Ramos (cell line): ENCODE data around the gene IP6K3.

Source experiments
- in situ Hi-C: fragments of 300-500 bp; cut with MboI; formaldehyde crosslinking; loops from one replicate; pipeline ENCODE4 v1.14.3; 2022; ENCODE audit warnings: low sequenced_read_pairs; ENCODE audit not compliant: unreplicated experiment

IP6K3 gene

DNA sequence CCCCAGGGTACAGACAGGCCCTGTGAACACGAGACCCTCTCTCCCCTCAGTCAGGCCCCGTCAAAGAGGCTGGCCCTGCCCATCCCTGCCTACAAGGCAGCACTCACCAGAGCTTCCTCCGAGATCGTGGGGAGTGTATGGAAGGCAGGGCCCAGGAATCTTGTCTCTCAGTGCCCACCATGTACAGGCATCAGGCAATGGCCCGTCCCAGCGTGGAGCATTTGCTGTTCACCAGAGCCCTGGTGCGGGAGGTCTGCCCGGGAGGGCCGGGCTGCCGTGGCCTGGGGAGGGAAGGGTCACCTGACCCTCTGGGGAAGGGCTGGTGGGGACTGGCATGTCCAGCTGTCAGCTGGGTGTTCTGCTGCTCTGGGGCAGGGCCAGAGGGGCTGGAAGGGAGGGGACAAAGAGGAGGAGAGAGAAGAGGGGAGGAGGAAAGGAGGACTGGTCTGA is at the start of gene IP6K3:
Gene IP6K3 (minus strand): TSS at position 255 of the 450 bp plus-strand sequence. CDS start 11,429 bp downstream, outside the sequence.
- in situ Hi-C loops, result no loop called here

DNA sequence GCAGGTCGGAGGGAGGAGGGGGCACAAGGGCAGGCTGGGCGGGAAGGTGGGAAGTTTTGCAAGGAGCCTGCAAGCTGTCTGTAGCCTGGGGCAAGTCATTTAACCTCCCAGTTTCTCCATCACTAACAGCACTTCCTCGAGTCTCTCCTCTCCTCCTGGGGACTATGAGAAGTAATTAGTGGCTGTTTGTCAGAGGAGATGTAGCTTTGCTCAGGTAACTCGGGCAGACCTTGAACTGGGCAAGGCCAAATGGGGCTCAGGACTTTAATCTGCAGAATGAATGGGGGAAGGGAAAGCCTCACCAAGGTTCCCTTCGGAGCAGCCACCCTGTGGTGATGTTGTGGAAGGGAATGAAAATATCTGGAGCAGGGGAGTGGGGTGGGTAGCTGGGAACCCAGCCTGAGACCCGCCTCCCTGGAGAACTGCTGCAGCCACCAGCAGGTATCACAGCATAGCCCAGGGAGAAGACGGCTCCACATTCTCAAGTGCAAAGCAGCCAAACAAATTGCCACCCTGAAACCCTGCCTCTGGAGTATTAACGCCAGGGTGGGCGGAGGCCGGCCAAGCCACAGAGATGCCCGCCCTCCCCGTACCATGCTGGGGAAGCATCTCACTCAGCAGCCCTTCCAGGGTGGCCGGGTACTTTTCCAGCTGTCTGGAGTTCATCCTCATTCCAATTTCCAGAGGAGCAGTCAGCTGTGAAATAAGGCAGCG is 48.4 kb upstream of the IP6K3 start:
- in situ Hi-C loops, result no loop called here

GRCh38 chr6:33792981-33793380 is 46.3 kb upstream of the IP6K3 start:
- in situ Hi-C loops, result no loop called here

DNA sequence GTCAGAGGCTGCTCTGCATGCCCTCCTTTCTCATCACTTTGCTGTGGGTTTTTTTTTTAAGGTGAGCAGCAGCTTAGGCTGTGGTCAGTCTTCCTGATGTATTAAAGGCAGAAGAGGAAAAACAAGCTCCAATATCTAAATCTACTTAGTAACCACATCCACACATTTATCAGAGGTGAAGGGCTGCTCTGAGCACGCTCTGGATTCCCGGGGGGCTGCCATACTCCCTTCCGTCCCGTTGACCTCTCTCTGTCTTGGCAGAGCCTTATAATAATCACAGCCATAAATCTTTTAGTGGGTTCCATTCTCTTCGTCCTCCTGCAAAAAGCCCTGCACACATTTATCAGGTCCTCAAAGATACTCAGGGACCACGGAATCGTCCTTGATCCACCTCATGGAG is 44.9 kb upstream of the IP6K3 start:
- in situ Hi-C loops, result no loop called here

- in situ Hi-C loops, result no loop called here
Observed at GRCh38 chr6:33790910-33791309, 44.2 kb upstream of the IP6K3 start.

- in situ Hi-C loops, result no loop called here
Observed at GRCh38 chr6:33790379-33790778, 43.7 kb upstream of the IP6K3 start.

GRCh38 chr6:33789550-33789895 is 42.8 kb upstream of the IP6K3 start:
- in situ Hi-C loops, result no loop called here

DNA sequence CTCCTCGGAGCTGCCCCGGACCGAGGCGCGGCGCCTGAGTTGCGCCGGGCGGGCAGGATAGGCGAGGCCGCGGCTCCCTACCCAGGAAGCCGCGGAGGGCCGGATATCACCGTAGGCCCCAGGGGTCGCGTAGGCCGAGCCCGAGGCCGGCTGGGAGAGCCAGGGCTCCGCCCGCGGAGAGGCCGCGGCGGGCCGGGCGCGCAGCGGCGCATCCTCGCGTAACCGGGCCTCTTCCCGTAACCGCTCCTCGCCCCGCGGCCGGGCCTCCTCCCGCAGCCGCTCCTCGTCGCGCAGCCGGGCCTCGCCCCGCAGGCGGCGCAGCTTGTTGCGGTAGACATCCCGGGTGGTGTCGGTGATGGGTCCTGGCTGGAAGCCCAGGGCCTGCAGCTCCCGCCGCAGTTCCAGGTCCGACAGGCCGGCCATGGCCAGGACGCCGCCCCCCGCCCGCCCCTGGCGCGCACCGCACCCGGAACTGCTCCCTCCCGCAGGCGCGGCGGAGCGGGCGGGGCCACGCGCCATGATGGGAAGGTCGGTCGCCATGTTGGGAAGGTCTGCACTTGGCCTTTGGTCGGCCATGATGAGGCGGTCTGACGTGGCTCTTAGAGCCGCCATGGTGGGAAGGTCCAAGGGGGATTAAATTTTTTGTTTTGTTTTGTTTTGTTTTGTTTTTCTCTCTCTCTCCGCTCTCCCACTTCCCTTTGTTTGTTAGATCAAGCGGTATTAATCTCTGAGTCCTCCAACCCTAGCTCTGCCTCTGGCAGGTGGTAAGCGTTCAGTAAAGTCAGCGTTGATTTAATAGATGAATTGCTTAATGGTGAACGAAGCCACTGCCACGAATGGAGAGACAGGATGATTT is 42.2 kb upstream of the IP6K3 start, which contains the start of gene LEMD2:
Gene LEMD2 (minus strand): TSS at position 437 of the 856 bp plus-strand sequence. CDS start 14 bp downstream, at position 423.
- in situ Hi-C loops, result no loop called here

DNA sequence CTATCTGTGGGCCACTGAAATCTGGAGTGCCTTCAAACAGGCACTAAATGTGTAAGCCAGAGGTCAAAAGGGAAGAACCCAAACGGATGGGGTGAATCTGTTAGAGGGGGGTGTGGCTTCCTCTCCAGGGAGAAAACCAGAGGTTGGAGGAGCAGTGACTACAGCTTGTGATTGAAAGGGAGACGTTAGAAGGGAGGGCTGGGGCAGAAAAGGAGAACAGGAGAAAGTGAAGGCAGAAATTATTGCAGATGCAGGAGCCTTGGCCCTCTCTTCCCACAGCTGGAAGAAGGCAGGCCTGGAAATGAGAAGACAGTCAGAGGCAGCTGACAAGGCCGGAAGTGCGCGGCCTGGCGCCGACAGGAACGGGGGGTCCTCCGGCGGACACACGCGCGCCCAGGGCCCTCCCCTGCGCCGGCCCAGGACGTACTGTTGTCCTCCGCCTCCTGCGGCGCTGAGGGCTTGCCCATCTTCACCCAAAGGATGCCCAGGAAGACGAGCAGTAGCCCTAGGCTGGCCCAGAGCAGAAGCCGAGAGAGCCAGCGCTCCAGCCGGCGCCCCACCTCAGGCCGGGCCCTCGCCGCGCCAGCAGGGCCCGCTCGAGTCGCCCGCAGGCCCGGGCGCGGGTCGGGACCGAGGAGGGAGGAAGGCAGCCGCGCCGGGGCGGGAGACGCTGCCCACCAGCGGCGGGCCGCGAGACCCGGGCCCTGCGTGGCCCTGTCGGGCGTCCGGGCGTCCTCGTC is 41.4 kb upstream of the IP6K3 start:
- in situ Hi-C loops, result no loop called here

DNA sequence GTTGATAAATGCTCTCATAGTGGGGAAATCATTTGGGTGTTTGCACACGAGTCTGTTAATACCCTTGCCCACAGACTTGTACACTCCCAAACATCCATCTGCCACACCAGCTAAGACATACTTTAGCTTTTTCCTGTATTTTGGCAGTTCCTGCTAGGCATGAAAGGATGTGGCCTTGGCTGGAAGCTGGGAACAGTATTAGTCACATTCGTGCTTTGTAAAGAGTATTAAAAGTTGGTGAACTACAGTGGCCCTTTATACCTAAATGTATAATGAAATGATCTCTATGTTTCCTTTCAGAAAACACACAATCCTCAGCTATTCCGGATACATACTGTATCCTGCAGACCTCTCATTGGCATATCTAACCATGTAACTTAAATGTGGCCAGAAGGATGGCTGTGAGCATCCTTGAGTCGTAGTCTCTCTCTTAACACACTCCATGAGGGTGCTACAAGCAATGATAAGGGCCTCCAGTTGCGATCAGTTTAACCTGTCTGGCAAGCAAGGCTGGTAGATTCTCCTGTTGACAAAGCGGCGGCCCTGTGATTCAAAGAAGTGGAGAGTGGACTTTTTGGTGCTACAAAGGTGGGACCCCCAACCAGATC is 40.7 kb upstream of the IP6K3 start:
- in situ Hi-C loops, result no loop called here

GRCh38 chr6:33786736-33787135 is 40.0 kb upstream of the IP6K3 start:
- in situ Hi-C loops, result no loop called here

GRCh38 chr6:33785778-33786177 is 39.1 kb upstream of the IP6K3 start:
- in situ Hi-C loops, result no loop called here

- in situ Hi-C loops, result no loop called here
Observed at GRCh38 chr6:33784787-33785186, 38.1 kb upstream of the IP6K3 start.

- in situ Hi-C loops, result no loop called here
Observed at GRCh38 chr6:33783781-33784520, 37.2 kb upstream of the IP6K3 start.

DNA sequence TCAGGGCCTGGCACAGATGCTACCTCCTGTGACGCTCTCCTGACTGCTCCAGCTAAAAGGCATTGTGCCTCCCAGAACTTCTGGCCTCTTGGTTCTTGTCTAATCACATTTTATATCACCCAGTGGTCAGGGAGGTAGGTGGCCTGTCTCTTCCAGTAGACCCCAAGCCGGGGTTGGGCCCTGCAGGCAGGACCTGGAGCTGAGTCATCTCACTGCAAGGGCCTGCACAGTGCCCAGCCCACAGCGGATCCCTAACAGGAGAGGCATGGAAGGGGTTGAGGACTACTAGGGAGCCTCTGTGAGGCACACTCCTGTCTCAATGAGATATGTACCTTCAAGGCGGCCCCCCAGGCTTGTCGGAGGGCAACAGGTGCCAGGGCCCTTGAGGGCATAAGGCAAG is 35.9 kb upstream of the IP6K3 start:
- in situ Hi-C loops, result no loop called here

GRCh38 chr6:33781131-33781975 is 34.6 kb upstream of the IP6K3 start:
- in situ Hi-C loops, result no loop called here

DNA sequence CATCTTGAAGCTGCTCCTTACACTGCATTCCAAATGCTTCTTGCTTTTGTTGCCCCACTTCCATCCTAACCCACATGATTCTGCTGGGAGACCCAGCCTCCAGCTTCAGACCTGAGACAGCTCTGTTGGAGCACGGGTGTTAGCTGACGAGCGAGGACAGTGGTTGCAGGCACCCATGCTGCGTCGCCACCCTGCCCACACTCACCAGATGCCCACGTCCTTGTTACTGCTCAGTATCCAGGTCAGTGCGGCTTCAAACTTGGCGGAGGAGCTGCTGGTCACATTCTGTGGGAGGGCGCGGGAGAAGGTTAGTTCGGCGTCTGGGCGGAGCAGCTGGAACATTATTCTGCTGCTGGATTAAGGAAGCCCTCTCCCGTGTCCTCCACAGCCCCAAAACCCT is 33.2 kb upstream of the IP6K3 start:
- in situ Hi-C loops, result loop anchor here (10.0 kb wide), 1 partner anchor 375 kb away; no protein-coding TSS in a partner anchor

GRCh38 chr6:33779290-33779689 is 32.6 kb upstream of the IP6K3 start:
- in situ Hi-C loops, result loop anchor here (10.0 kb wide), 1 partner anchor 376 kb away; no protein-coding TSS in a partner anchor
